ENCODE data around the gene PDLIM7.

GRCh38 chr5:177526791-177527190 is 29.4 kb upstream of the PDLIM7 start:
- TF ChIP-seq CTCF (IDR thresholded peaks at IDR 0.05; ENCODE audit: low read length) (no peak), EZH2 (IDR thresholded peaks at IDR 0.05; ENCODE audit: borderline replicate concordance, low read length) (no peak)

All from OCI-LY1 (cell line).